T-helper 1 cell (primary cell): Measurements from ENCODE around the gene MYO5B.
A peak's percentile ranks its signal among the peaks of the same experiment; 100 is the strongest.
"Not testable (repeated sequence)": the region's sequence is repeated elsewhere in the genome, so short reads cannot be mapped to it uniquely, and the experiment has no call there.

Experiments
- DNase-seq, 5 donors: peaks; one replicate each; pipeline ENCODE4 v3.0.0-alpha.2; 2012 to 2020

Gene MYO5B

DNA sequence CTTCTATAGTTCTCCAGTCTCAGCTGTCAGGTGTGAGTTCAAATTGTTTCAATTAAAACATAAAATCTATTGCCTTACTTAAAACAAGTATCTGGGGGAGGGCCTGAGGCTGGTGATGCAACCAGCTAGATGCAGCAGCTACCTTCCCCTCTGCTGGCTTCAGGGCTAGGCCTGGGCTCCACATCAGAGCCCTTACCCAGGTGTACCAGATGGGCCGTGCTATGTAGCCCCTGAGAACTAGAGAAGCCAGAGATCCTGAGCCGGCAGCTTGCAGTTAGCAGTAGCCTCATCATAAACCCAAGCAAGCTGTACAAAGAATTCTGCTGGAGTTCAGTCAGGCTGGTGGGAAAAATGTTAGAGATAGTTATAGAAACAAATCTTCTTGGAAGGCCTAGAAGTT lies 284.0 kb downstream of the MYO5B start:
- DNase-seq, result no peak

DNA sequence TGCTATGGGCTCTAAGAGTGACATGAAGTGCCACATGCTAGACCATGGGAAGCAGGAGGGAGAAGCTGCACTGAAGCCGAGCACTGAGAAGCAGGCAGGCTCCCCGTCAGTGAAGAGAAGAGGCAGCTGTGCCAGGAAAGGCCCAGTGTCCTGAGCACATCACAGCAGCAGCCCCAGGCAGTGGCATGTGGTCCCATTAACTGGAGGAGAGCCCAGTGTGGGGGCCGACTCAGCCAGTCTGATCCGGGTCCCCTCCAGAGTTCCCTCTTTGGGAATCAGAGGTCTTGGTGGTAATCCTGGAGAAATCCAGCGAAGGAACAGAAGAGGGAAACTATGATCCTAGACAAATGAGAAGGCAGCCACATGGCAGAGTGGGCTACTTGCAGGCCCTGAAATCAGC lies 284.9 kb downstream of the MYO5B start:
- no peak for DNase-seq

DNA sequence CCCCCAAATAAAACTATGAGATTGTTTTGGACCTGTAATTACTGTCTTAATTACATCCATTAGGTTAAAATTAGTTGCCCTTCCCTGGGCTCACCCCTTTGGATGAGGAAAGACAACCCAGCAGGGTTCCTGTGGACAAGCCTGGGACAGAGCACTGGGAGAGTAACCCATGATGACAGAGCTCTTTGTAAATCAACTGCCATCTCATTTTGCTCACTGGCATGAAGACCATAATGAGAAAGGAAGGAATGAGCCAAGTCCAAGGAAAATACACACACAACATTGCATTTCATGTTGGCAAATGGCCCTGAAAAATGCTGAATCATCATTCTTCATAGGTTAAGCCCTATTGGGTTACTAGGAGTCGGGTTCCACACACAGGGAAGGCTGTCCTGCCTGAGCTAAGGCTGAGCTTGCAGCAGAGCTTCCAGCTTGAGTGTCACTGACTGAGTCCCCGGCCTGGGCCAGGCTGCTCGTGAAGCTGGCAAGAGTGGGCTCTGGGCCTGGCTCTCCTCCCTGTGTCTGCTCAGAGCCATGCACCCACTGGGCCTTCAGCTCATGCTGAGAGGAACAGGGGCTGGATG lies 287.5 kb downstream of the MYO5B start:
- DNase-seq, result no peak

DNA sequence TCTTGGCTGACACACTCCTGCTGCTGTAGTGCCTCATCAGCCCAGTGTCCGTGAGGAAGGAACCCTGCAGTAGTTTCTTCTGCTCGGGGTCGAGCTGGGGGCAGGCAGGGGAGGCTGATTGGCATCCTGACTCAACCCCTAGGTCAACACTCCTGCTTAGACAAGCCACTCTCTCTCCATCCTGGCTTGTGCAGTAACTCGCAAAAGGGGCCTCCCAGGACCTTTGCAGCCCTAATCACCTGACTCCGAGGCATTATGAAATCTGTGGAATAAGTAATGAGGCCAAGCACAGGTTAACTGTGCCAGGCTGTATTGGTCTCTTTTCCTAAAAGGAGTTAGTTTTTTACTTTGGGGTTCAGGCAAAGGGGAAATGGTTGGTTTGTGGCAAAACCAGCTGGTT lies 289.2 kb downstream of the MYO5B start:
- no peak for DNase-seq

DNA sequence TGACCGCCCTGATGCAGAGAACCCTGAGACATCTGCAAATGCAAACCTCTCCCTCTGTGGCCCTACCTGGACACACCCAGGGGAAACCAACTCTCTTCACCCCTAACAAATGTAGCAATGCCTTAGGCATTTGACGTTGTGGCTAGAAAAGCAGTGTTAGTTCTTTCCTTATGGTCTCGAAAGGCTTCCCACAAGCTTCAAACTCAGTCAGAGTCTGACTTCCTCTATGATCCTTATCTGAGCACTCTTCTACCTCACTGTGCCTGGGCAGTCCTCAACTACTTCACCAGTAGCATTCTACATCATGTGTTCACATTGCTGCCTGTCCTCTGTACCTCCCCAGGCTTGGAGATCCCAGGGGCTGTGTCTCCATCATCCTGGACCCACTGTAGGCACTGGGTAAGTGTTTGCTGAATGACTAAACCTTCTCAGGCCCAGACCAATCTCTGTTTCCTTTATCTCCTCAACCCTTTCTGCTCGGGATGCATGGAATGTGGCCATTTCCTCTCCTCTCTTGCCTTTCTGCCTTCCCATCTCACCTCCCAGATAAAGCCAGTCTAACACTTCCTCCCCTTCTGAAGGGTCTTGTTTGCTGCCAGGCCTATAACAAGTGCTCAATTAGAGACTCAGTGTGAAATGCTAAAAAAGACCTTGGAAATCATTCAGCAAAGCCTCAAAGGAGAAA lies 289.9 kb downstream of the MYO5B start:
- DNase-seq, result no peak

DNA sequence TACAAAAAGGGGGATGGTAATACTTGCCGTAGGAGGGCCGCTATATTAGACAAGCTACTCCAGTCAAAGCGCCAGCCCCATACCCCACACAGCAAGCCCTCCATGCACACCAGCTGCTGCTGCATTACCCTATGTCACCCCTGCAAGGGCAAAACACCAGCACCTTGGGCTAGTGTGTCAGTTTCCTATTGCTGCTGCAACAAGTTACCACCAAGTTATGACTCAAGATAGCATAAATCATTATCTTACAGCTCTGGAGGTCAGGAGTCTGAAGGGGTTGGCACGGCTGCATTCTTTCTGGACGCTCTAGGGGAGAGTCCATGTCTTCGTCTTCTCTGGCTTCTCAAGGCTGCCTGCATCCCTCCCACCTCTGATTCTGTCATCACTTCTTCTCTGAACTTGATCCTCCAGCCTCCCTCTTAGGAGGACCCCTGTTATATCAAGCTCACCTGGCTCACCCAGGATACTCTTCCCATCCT lies 293.0 kb downstream of the MYO5B start:
- no peak for DNase-seq

DNA sequence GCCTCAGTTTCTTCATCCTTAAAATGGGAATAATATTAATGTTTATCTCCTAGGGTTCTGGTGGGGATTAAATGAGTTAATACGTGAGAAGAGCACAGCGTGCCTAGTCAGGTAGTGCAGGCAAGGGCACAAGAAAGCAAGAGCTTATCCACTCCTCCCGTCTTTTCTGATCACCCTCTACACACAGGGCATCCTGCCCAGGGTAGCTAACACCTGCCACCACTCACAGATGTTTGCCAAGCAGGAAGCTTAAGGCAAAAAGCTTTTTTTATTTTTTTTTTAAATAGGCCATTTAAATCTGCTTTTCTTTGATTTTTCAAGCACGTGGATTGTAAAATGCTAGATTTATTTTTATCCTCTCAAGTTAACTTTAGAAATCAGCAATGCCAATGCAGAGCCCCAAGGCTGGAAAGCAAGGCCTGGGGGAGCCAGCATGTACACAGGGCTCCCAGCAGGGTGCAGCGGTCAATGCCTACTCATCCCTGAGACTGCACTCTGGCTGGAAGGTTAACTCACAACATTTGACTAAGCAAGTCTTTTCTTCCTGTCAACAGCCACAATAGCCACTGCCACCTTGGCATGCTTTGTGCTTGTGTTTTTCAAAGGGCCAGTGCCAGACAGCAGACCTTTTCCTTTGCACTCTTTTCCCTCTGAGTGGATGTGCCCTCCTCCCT lies 295.2 kb downstream of the MYO5B start:
- DNase-seq, result no peak

DNA sequence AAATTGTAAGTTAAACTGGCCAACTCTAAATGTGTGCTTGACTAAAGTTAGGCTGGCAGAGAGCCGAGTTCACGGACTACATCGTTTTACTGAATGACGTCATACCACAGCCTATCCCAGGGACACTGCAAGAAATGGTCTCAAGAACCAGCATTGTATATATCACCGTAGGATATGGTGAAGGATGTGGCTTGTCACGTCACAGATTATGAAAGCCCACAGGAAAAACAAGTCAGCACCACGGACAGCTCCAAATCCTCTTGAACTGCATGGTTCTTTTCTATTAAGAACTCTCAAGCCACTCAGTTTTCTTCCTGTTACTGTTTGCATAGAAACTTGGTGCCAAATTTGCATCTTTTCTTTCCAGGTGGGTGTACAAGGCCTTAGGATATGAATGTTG lies 296.5 kb downstream of the MYO5B start:
- peak in 4 of 5 donors; percentile 34 to 67 (median 48) for DNase-seq

DNA sequence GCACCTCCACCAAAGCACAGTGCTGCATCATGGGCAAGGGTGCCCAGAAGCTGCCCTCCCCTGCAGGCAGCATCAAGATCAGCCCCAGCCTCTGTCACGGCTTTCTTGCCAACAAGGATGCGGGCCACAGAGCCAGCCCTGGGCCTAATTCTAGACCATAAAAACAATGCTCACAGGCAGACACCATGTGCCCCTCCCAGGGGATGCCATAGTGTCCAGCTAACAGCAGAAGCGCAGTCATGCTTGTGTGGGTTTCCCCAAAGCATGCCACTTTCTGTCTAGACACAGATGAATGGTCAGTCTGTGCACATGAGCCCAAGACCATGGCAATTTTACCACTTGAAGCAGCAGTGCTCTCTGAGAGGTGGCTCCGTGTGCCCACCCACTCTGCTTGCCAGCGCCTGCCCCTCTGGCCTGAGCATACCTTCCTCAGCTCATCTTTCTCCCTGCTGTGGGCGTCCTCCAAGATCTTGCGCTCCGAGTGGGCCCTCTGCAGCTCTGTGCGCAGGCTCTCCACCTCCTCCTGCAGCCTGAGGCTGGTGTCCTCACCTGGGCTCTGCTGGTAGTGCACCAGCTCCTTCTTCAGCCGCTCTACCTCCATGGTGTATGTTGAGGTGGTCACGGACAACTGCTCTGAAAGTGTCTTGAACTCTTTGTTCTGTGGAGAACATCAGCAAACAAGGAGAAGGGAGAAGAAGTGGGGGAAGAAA lies 300.3 kb downstream of the MYO5B start:
- no peak for DNase-seq

DNA sequence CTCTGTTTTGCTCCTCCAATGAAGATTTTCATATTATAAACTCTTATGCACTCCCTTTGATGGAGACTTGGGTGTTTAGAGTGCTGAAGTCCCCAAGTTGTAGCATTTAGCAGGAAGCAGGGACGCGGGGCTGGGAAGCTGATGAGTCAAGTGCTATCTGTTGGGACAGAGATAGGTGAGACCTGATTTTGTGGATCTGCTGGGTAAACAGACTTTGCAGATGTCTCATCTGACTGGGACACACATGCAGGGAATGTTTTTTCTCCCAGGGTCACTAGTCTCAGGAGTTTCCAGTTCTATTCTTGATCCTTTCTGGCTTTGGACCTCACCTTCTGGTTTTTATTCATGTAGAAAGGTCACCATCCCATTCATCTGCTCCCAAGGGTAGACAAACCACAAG lies 301.9 kb downstream of the MYO5B start:
- DNase-seq, result no peak

DNA sequence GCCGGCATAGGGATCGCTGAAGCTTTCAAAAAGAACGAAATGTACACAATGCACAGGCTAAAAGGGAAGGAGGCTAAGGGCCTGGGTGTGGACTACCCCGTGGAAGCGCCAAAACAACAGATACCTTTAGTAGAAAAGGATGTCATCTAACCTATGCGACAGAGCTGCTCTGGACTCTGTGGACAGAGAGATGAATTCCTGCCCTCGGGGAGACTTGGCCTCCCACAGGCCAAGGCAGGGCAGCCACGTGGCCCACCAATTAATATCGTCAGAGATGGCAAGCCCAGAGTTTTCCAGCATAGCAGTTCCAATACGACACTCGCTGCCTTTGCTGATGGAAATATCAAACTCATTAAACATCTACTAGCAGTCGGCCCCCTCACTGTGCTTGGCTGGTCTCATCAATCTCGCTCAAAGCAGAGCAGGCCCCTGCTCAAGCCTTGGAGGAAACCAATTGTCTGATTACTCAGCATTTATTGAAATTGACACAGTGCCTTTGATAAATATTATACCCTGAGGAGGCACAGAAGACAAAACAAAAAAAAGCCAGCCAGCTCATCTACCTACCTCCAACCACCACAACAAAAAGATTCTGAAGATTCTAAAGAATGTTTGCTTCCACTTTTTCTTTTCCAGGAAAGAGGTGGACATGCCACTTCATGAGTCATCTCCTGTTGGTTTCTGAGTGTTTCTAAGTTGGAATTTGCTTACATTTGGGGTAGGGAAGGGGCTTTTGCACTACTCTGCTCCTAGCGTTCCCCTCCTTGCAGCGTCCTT lies 302.6 kb downstream of the MYO5B start:
- no peak for DNase-seq

DNA sequence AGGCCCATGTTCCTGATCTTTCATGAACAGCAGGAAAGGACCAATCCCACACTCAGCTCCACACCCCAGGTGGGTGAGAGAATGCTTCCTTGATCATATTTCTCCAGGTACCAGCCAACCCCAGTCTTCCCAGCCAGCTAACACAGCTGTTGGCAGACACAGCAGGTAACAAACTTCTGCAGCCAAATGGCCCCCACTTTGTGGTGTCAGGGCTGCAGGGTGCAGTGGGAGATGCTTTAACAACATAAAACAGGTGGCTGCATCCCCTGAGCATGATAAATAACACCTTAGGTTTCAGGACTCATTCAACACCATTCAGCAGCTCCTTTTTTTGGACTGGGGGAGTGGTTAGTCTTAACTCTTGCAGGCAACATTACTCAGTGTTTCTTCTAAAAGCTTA lies 304.9 kb downstream of the MYO5B start:
- no peak for DNase-seq

DNA sequence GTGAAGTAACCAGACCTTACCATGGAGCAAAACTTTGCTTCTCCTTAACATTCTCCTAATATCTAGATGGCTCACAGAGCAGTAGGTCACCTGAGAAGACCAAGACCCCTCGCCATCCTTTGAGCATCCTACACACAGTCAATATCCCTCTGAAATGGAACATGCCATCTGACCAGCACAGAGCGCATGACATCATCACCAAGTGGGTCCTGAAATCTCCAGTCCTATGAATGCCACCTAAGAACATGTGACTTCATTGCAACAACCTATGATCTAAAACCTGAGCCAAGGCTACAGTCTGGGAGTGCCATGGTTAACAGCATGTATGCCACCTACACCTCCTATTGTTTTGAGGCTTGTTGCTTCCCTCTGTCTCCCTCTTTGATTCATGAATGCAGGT lies 305.4 kb downstream of the MYO5B start:
- DNase-seq, result not testable (repeated sequence)

DNA sequence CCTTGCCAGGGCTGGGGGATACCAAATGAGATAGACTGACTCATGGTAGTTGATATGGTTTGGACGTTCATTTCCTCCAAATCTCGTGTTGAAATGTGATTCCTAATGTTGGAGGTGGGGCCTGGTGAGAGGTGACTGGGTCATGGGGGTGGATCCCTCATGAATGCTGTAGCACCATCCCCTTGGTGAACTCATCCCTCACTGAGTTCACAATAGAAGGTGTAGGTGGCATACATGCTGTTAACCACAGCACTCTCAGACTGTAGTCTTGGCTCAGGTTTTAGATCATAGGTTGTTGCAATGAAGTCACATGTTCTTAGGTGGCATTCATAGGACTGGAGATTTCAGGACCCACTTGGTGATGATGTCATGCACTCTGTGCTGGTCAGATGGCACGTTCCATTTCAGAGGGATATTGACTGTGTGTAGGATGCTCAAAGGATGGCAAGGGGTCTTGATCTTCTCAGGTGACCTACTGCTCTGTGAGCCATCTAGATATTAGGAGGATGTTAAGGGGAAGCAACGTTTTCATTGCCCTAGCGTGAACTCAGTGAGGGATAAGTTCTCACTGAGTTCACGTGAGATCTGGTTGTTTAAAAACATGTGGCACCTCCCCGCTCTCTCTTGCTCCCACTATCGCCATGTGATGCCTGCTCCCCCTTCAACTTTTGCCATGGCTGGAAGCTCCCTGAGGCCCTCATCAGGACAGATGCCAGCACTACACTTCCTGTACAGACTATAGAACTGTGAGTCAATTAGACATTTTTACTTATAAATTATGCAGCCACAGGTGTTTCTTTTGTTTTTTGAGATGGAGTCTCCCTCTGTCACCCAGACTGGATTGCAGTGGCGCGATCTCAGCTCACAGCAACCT lies 307.8 kb downstream of the MYO5B start:
- DNase-seq, result no peak

DNA sequence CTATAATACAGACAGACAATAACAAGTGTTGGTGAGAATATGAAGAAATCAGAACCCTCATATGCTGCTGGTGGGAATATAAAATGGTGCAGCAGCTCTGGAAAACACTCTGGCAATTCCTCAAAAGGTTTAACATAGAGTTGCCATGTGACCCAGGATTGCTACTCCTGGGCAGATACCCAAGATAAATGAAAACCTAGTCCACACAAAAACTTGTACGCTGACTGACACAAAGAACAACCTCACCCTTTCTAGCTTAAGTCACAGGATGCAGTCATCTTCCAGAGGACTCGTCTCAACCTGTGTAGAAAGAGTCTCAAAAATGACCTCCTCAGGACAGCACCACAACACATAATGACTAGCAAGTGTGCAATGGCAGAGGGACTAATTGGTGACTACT lies 310.0 kb downstream of the MYO5B start:
- no peak for DNase-seq

DNA sequence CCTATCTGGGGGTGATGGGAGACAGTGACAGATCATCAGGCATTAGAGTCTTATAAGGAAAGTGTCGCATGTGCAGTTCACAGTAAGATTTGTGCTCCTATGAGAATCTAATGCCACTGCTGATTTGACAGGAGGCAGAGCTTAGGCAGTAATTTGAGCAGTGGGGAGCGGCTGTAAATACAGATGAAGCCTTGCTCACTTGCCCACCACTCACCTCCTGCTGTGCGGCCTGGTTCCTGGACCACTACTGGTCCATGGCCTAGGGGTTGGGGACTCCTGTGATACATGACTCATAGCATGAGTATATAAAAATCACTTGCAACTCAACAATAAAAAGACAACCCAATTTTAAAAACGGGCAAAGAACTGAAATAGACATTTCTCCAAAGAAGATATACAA lies 310.5 kb downstream of the MYO5B start:
- DNase-seq, result no peak

DNA sequence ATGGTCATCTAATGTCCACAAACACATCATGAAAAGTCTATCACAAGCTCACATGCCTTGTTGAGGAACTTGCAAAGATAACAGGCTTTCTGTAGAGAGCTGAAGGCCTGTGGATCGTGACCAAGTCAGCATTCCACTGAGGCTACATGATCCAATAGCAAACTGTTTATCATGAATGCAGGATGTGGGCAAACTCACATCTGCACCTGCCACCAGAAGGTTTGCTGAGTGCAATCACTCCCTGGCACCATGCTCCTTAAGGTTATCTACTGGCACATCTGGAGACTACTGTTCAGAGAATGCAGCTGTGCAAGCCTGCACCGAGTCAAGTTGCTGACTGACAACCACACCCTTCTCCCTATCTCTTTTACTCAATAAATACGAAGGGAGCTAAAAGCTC lies 314.3 kb downstream of the MYO5B start:
- DNase-seq, result no peak

DNA sequence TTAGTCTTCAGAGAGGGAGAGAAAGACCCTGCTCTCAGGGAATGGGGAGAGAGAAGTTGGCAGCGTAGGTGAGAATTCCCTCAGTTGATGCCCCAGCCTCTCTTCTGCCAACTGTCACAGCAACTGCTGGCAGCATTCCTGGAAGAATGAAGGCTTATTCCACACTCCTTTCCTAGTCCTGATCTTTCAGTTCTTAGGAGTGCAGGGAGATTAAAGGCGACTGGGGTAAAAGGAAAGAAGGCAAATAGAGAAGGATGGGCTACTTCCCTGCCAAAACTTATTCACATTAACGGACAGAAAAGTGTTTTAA lies 315.7 kb downstream of the MYO5B start:
- no peak for DNase-seq

DNA sequence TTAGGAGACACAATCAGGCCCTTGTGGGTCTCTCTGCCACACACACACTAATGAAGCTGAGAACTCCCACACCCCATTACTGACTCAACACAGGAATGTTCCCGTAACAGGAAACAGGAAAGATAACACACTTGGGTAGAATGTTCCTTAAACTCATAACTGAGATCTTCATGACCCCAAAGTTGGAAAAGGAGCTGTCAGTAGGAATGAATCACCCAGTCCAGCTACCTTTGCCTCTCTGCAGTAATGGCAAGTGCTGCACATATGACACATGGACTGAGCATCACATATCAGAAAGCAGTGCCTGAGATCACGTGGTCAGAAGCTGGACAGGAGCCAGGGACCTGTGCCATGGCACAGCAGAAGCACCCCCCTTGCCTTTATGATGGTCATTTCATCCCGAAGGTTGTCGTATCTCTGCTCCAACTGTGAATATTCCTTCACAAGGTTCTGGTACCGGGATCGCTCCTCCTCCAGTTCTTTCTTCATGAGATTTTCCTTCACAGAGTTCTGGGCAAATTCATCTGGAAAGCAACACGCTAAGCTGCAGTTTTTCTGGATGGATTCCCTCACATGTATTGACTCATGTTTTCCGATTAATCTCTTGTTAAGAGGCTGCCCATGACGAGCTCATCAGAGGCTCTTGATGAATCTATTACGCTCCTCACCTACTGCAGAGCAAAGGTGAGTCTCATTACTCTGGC lies 316.2 kb downstream of the MYO5B start:
- no peak for DNase-seq

DNA sequence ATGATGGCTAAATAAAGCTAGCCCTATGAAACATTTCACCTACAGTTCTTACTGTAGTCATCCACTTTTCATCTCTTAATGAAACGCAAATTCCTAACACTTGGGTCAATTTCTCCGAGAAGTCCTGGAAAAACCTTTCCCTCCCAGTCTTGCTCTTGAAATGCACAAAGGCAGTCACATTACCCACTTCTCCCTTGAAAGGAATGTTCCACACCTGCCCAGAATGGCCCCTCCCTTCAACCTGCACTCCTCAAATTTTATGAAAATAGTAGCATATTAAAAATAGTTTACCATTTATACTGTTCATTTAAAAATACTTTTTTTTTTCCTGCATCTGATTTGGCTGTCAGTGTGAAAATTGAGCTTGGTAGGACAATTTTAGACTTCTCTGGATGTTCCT lies 316.9 kb downstream of the MYO5B start:
- no peak for DNase-seq

DNA sequence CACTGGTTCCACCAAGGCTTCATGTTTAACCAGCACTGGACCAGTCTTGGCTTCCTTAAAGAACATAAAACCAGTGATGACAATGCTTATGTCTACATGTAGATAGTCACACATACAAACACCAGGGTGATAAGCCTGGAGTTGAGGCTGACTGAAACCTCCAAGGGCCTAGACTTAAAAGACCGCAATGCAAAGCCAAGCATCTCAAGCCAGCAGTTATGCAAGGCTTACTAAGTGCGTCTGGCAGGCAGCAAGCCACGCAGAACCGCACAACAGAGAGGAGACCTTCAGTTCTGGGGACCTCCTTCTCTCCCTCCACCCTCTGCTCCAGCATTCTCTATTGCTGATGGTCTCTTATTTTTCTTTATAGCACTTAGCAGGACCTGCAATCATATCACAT lies 318.4 kb downstream of the MYO5B start:
- DNase-seq, result no peak
